H1 (cell line): ENCODE measurements around the gene KCNH8. TPM values are rescaled to one million over a fixed set of nuclear protein-coding genes. Genes with fewer than 3 reads are reported as not detected.

Source experiments
- CTCF ChIA-PET: fragments of 300-600 bp; sonication (Branson Sonifier 250); formaldehyde crosslinking; loops from one replicate; lab custom pipeline; 2021; ENCODE audit not compliant: partially characterized antibody; lab: Charles Lee
- POLR2A ChIA-PET: fragments of 300-600 bp; sonication (Branson Sonifier 250); formaldehyde crosslinking; loops from one replicate; lab custom pipeline; 2021; ENCODE audit warnings: inconsistent platforms; ENCODE audit not compliant: partially characterized antibody; lab: Charles Lee
- DNase-seq, 2 experiments: peaks; one replicate each; pipeline versions ENCODE4 v3.0.0 to v3.0.0-alpha.2; 2010 to 2022; ENCODE audit warnings: low spot score in 2 of 2, low read depth in 1 of 2, mixed read lengths in 1 of 2
- FAIRE-seq: peaks from 2 replicates; lab custom pipeline; 2011; peaks lifted over from hg19 to GRCh38; lab: Jason Lieb, UNC
- H2AFZ ChIP-seq: 2 replicates; pipeline ENCODE4 v1.8.1; 2012; ENCODE audit warnings: low read length, inconsistent platforms
- H2AK5ac ChIP-seq: 2 replicates; pipeline ENCODE4 v1.6.1; 2013; ENCODE audit warnings: low read depth, low read length
- H2BK120ac ChIP-seq: replicated peaks from 2 replicates; pipeline ENCODE3; 2013; ENCODE audit warnings: low read depth, low read length, inconsistent platforms
- H2BK12ac ChIP-seq: 2 replicates; pipeline ENCODE4 v1.6.1; 2013; ENCODE audit warnings: low read depth, low read length
- H2BK15ac ChIP-seq: 2 replicates; pipeline ENCODE4 v1.6.1; 2013; ENCODE audit warnings: low read length
- H2BK20ac ChIP-seq: 2 replicates; pipeline ENCODE4 v1.6.1; 2013; ENCODE audit warnings: low read length
- H2BK5ac ChIP-seq: 2 replicates; pipeline ENCODE4 v1.6.1; 2013; ENCODE audit warnings: low read depth, low read length
- H3K14ac ChIP-seq: 2 replicates; pipeline ENCODE4 v1.6.1; 2013; ENCODE audit warnings: inconsistent platforms; ENCODE audit not compliant: insufficient read length
- H3K18ac ChIP-seq: 2 replicates; pipeline ENCODE4 v1.6.1; 2013; ENCODE audit warnings: low read length; ENCODE audit errors: extremely low read depth
- H3K23ac ChIP-seq: 2 replicates; pipeline ENCODE4 v1.6.1; 2013; ENCODE audit warnings: inconsistent platforms; ENCODE audit not compliant: insufficient read length
- H3K23me2 ChIP-seq: 2 replicates; pipeline ENCODE4 v1.6.1; 2013; ENCODE audit warnings: low read depth, low read length
- H3K27ac ChIP-seq: 2 replicates; pipeline ENCODE4 v1.6.1; 2011; ENCODE audit warnings: low read depth, low read length, inconsistent platforms
- H3K27me3 ChIP-seq, 4 experiments: replicated peaks in 1 of 4; 1 replicate in 1 of 4; 2 replicates in 3 of 4; pipeline versions ENCODE4 v1.6.1 to v1.8.1; 2011 to 2013; ENCODE audit warnings: low read length in 3 of 4, mild to moderate bottlenecking in 3 of 4, inconsistent platforms in 2 of 4, mixed read lengths in 2 of 4, moderate library complexity in 1 of 4; ENCODE audit not compliant: control insufficient read depth in 3 of 4, insufficient read depth in 3 of 4; ENCODE audit errors: extremely low read depth in 1 of 4
- H3K36me3 ChIP-seq, 4 experiments: 2 replicates each; pipeline versions ENCODE4 v1.6.1 to v1.8.1; 2011 to 2013; ENCODE audit warnings: mild to moderate bottlenecking in 4 of 4, low read length in 3 of 4, moderate library complexity in 2 of 4, control low read depth in 1 of 4, inconsistent platforms in 1 of 4; ENCODE audit not compliant: insufficient read depth in 4 of 4, control insufficient read depth in 2 of 4
- H3K4ac ChIP-seq: replicated peaks from 2 replicates; pipeline ENCODE3; 2013; ENCODE audit warnings: low read length, low read depth, mixed read lengths, inconsistent platforms; ENCODE audit not compliant: insufficient read length
- H3K4me1 ChIP-seq, 4 experiments: replicated peaks in 1 of 4; 1 replicate in 1 of 4; 2 replicates in 3 of 4; pipeline versions ENCODE4 v1.6.1 to v1.8.1; 2011 to 2013; ENCODE audit warnings: low read length in 3 of 4, inconsistent platforms in 2 of 4, mixed read lengths in 1 of 4; ENCODE audit not compliant: insufficient read depth in 4 of 4, control insufficient read depth in 3 of 4
- H3K4me2 ChIP-seq, 2 experiments: 2 replicates each; pipeline versions ENCODE4 v1.6.1 to v1.8.1; 2011 to 2013; ENCODE audit warnings: low read depth in 2 of 2, low read length in 2 of 2, control low read depth in 1 of 2, inconsistent platforms in 1 of 2, mild to moderate bottlenecking in 1 of 2; ENCODE audit not compliant: insufficient read depth in 1 of 2
- H3K4me3 ChIP-seq, 4 experiments: fragments of 200-600, 300-600 bp in 1 of 4; sonication (generic), shearing (Covaris generic), sonication (Bioruptor Twin) in 1 of 4; 2 replicates each; pipeline versions ENCODE4 v1.5.1 to v1.8.1; 2011 to 2016; ENCODE audit warnings: low read length in 4 of 4, low read depth in 3 of 4, control low read depth in 2 of 4, inconsistent platforms in 2 of 4, mild to moderate bottlenecking in 2 of 4, mixed read lengths in 1 of 4, moderate library complexity in 1 of 4; ENCODE audit not compliant: insufficient read depth in 2 of 4; ENCODE audit errors: extremely low read depth in 1 of 4
- H3K56ac ChIP-seq: replicated peaks from 2 replicates; pipeline ENCODE3; 2013; ENCODE audit warnings: low read depth, mild to moderate bottlenecking, mixed read lengths, low read length, inconsistent platforms; ENCODE audit not compliant: insufficient read length
- H3K79me1 ChIP-seq: 2 replicates; pipeline ENCODE4 v1.6.1; 2013; ENCODE audit warnings: low read depth, low read length, control low read depth
- H3K79me2 ChIP-seq, 2 experiments: 2 replicates each; pipeline versions ENCODE4 v1.6.1 to v1.8.1; 2012 to 2013; ENCODE audit warnings: low read length in 2 of 2, mild to moderate bottlenecking in 2 of 2, inconsistent platforms in 1 of 2; ENCODE audit not compliant: insufficient read depth in 2 of 2, control insufficient read depth in 1 of 2
- H3K9ac ChIP-seq, 4 experiments: replicated peaks in 1 of 4; 1 replicate in 1 of 4; 2 replicates in 3 of 4; pipeline versions ENCODE4 v1.6.1 to v1.8.1; 2011 to 2013; ENCODE audit warnings: low read depth in 3 of 4, low read length in 3 of 4, control low read depth in 2 of 4, mild to moderate bottlenecking in 2 of 4, moderate library complexity in 2 of 4, inconsistent platforms in 1 of 4; ENCODE audit errors: extremely low read depth in 1 of 4
- H3K9me3 ChIP-seq, 2 experiments: 2 replicates each; pipeline versions ENCODE4 v1.6.1 to v1.8.1; 2012 to 2013; ENCODE audit warnings: mild to moderate bottlenecking in 2 of 2, moderate library complexity in 2 of 2, control low read depth in 1 of 2, inconsistent platforms in 1 of 2, low read depth in 1 of 2, low read length in 1 of 2, mixed read lengths in 1 of 2; ENCODE audit not compliant: insufficient read depth in 2 of 2
- H4K20me1 ChIP-seq, 2 experiments: replicated peaks in 1 of 2; 2 replicates each; pipeline versions ENCODE3 to v1.8.1; 2011 to 2013; ENCODE audit warnings: inconsistent platforms in 2 of 2, low read length in 2 of 2, mild to moderate bottlenecking in 1 of 2; ENCODE audit not compliant: insufficient read depth in 2 of 2, control insufficient read depth in 1 of 2
- H4K5ac ChIP-seq: 2 replicates; pipeline ENCODE4 v1.6.1; 2013; ENCODE audit warnings: low read length, low read depth, mixed read lengths, inconsistent platforms; ENCODE audit not compliant: insufficient read length
- H4K8ac ChIP-seq: 2 replicates; pipeline ENCODE4 v1.8.0; 2013; ENCODE audit warnings: mild to moderate bottlenecking, moderate library complexity, low read length, inconsistent platforms; ENCODE audit not compliant: insufficient read depth; ENCODE audit errors: extremely low read depth
- H4K91ac ChIP-seq: replicated peaks from 2 replicates; pipeline ENCODE3; 2013; ENCODE audit warnings: low read length, mixed read lengths, inconsistent platforms; ENCODE audit not compliant: insufficient read length
- BACH1 ChIP-seq: IDR thresholded peaks from 2 replicates; pipeline ENCODE4 v1.6.1; 2012; ENCODE audit warnings: low read length, improper control_type of control experiment
- CBX5 ChIP-seq: fragments of 300-800, 300-1000 bp; sonication (generic); IDR thresholded peaks from 2 replicates; pipeline ENCODE4 v1.7.1; 2016; ENCODE audit warnings: antibody characterized with exemption, low read length, low read depth
- GTF2F1 ChIP-seq: IDR thresholded peaks from 2 replicates; pipeline ENCODE4 v1.6.1; 2012; ENCODE audit warnings: low read depth, low read length, improper control_type of control experiment, borderline replicate concordance
- KDM1A ChIP-seq: fragments of 200-600, 300-600 bp; sonication (generic); IDR thresholded peaks from 2 replicates; pipeline ENCODE4 v1.7.1; 2016; ENCODE audit warnings: mild to moderate bottlenecking, low read length, borderline replicate concordance
- KDM4A ChIP-seq: IDR thresholded peaks from one replicate; pipeline ENCODE4 v1.7.1; 2012; ENCODE audit warnings: low read depth, mild to moderate bottlenecking, moderate library complexity, low read length, inconsistent platforms; ENCODE audit not compliant: severe bottlenecking
- NRF1 ChIP-seq: IDR thresholded peaks from 2 replicates; pipeline ENCODE4 v1.6.1; 2011; ENCODE audit warnings: mild to moderate bottlenecking, low read depth, low read length, improper control_type of control experiment
- RAD21 ChIP-seq, 2 experiments: IDR thresholded peaks in 1 of 2; conservative IDR thresholded peaks in 1 of 2; 2 replicates each; pipeline ENCODE4 v1.6.1; 2011; ENCODE audit warnings: low read depth in 2 of 2, low read length in 2 of 2, improper control_type of control experiment in 1 of 2, inconsistent platforms in 1 of 2, mild to moderate bottlenecking in 1 of 2, moderate library complexity in 1 of 2
- RFX5 ChIP-seq: IDR thresholded peaks from 2 replicates; pipeline ENCODE4 v1.6.1; 2011; ENCODE audit warnings: low read depth, low read length, improper control_type of control experiment, borderline replicate concordance
- TEAD4 ChIP-seq: IDR thresholded peaks from 2 replicates; pipeline ENCODE4 v1.6.1; 2012; ENCODE audit warnings: low read depth, low read length, inconsistent platforms, mixed read lengths
- WGBS, 2 experiments: shearing (Covaris generic) in 1 of 2; methylation state at CpG; one replicate each; pipeline versions ENCODE4 v1.1.6 to v1.1.7; 2013 to 2015; ENCODE audit warnings: low lambda C conversion rate in 2 of 2, mixed read lengths in 2 of 2, inconsistent platforms in 1 of 2, low coverage in 1 of 2, missing lambda C conversion rate in 1 of 2; ENCODE audit not compliant: insufficient replicate concordance in 2 of 2, insufficient coverage in 1 of 2, insufficient read length in 1 of 2; ENCODE audit errors: extremely low coverage in 1 of 2, missing lambda C conversion rate in 1 of 2; 5-methylcytosine and 5-hydroxymethylcytosine counted together
- polyA plus RNA-seq, 7 experiments: library from polyadenylated mRNA; depleted of rRNA in 3 of 7; stranded (reverse) in 5 of 7; unstranded in 2 of 7; fragments of >200 nt in 5 of 7; fragments of 200-250 nt in 2 of 7; gene quantifications; 1 replicate in 5 of 7; 2 replicates in 1 of 7; 4 replicates in 1 of 7; pipeline versions ENCODE4 v1.2.1 to v1.2.3, GENCODE V29; 2011 to 2013; ENCODE audit warnings: missing spikeins in 2 of 7, mixed read lengths in 2 of 7
- total RNA-seq: library from RNA; stranded (reverse); fragmentation: NEBNext Ultra II Directional; extraction: Animal tissue kit (Norgen Biotek cat#: 25700); gene quantifications from 2 replicates; pipeline ENCODE4 v1.2.1, GENCODE V29; 2021

Gene KCNH8
- total and polyA plus RNA-seq, 2 of the 8 experiments (the other 6 are each of a cell fraction or from before 2014, with no cell fraction given), result 2.2 to 2.4 TPM

GRCh38 chr3:19107719-19108118, 40.6 kb upstream of the KCNH8 start:
- no peak overlapping the region for H3K4me2 ChIP-seq
- CTCF ChIA-PET, result interaction anchor here (1.7 kb wide), 1 partner anchor 43 kb away, joined by 5 read pairs; no protein-coding TSS in a partner anchor
- no peaks in the 10 kb centered on the region for H4K20me1 ChIP-seq
- WGBS, 2 experiments, result 93% methylated on average over 3 of the region's 3 CpGs; no CpG with 5 or more reads in 1 of the 2 experiments
- no peak overlapping the region for H3K9ac ChIP-seq
- H3K9me3 ChIP-seq, result peaks cover 10 to 11% of the 10 kb centered on the region in 2 experiments; a peak in 1 of 4 replicates
- no peak overlapping the region for H2BK120ac ChIP-seq
- FAIRE-seq (no peak), DNase-seq (no peak)
- H3K79me1 ChIP-seq, result no peaks in the 10 kb centered on the region
- H2AFZ ChIP-seq, result no peak overlapping the region
- H4K91ac ChIP-seq, result no peak overlapping the region
- no peak overlapping the region for H3K4ac ChIP-seq
- POLR2A ChIA-PET, result no interaction called here
- H2AK5ac ChIP-seq, result no peak overlapping the region; the same call in 1 of the 2 replicates
- no peak overlapping the region for H2BK15ac ChIP-seq
- no peak overlapping the region for H2BK20ac ChIP-seq
- no peak overlapping the region for H3K14ac ChIP-seq
- TF ChIP-seq GTF2F1, result no peak
- no peak for TF ChIP-seq BACH1
- no peak for TF ChIP-seq CBX5
- TF ChIP-seq RAD21 (IDR thresholded peaks at IDR 0.05 in 1 of 2, conservative IDR thresholded peaks at IDR 0.05 in 1 of 2; ENCODE audit: low read depth in 2 of 2, low read length in 2 of 2), result no peak
- no peak for TF ChIP-seq NRF1
- TF ChIP-seq KDM1A, result no peak
- TF ChIP-seq KDM4A, result no peak
- TF ChIP-seq RFX5, result no peak
- TF ChIP-seq TEAD4, result no peak
- H3K36me3 ChIP-seq, result no peaks in the 10 kb centered on the region
- H4K5ac ChIP-seq, result no peak overlapping the region
- no peaks in the 10 kb centered on the region for H3K79me2 ChIP-seq
- H3K18ac ChIP-seq, result no peak overlapping the region
- H2BK5ac ChIP-seq, result no peak overlapping the region
- H3K4me3 ChIP-seq, result no peak overlapping the region
- H2BK12ac ChIP-seq, result no peak overlapping the region
- no peaks in the 10 kb centered on the region for H3K27me3 ChIP-seq
- no peak overlapping the region for H3K23ac ChIP-seq
- no peaks in the 10 kb centered on the region for H3K4me1 ChIP-seq
- H3K56ac ChIP-seq, result no peak overlapping the region
- H3K23me2 ChIP-seq, result no peaks in the 10 kb centered on the region
- no peak overlapping the region for H3K27ac ChIP-seq
- H4K8ac ChIP-seq, result no peak overlapping the region
